Skin of body (tissue), 2 donors: ENCODE data around the gene BCL2. TPM values are rescaled to one million over a fixed set of nuclear protein-coding genes. Genes with fewer than 3 reads are reported as not detected.

Experiments
- DNase-seq: peaks from one replicate; lab custom pipeline; 2025; lab: John Stamatoyannopoulos, UW
- total RNA-seq: library from RNA; depleted of rRNA; stranded (reverse); fragments of >200 nt; gene quantifications from one replicate; pipeline ENCODE4 v1.2.3, GENCODE V29; 2014

BCL2 gene
- total RNA-seq, 1 donor from 2014 or later, result 32.2 TPM

DNA sequence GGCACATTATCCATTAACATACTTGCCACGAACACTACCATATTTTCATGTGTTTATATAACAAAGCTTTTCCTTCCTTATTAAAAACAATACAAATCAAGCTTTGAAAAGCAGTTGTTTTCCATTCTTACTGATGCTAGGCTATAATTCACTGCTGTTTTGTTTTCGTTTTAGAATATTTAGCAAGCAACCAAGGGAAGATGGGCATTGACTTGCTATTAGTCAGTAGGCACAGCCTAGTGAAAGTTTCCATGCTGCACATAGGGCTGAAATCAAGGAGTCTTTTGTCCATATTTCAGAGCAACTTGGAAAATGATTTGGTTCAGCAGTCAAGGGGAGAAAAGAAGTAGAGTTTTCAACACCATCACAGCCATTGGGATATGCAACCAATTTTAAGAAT lies 31.3 kb downstream of the BCL2 start:
- no peak for DNase-seq

DNA sequence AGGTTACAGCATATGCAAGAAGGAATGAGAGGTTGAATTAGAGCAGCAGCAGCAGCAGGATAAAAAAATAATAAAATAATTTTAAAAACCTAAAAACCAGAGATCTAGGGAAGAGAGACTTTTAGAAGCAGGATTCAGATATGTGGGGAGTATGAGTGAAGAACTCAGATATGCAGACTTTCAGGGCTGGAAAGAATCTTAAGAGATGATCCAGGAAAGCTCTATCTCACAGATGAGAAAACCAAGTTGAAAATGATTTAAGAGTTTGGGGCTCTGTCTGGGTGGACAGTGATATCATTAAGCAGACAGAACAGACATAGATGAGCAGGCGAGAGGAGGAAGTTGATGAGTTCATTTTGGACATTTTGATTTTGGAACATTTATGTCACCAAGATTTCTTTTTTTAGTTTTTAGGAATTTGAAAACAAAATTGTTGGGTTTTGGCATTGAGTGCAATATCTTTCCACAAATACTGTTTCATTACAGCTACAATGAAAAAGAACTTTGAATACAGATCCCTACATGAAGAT lies 31.8 kb downstream of the BCL2 start:
- peak; percentile 43 for DNase-seq

DNA sequence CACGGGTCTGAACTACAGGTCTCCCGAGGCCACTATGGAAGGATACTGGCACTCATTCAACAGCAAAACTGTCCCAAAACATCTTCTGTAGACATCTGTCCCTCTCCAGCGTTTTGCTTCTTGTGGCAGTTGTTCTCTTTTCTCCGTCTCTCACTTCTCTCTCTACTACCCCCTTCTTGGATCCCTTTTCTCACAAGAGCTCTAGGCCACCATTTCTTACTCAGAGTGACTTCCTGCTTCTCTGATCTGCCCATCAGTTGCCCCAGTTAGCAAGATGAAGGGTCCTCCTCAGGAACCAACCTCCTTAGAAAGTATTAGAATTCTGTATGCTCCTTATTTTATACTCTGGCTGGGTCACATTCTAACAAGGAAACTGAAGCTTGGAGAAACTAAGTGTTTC lies 32.6 kb downstream of the BCL2 start:
- DNase-seq, result no peak

DNA sequence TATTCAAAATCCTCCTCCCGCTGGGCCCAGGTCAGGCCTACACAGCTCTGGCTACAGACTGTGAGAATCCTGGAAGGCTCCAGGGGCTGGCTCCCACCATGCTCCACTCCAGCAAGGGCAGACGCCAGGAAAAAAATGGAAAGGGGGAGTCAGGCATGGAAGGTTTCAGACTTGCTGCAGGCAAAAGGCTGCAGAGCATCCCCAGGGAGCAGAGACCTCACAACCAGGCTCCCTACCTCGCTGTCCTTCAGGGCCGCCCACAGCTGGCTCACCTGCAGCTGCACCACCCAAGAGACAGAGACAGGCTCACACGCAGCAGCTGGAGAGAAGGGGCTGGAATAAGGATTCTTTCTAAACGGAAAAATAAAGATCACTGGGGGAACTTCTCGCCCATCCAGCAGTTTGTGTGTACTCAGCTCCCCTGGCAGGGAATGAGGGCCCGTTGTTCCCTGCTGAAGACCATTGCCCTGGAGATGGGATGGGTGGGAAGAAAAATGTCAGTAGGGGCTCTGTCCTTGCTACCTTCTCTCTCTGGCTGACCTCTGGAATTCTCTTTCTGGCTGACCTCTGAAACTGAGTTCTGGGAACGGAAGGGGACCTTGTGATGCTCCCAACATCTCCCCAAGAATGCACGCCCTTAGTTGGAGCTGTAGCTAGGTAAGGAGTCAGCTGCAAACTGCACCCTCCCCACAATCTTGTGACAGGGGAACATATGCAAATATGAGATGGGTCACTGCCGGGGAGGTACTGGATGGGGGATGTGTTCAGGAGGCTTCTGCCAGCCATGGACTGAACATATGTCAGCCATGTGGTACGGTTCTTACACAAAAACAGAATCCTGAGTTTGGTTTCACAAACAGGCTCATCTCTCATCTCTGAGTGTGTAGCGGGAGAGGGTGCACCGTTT lies 34.5 kb downstream of the BCL2 start:
- no peak for DNase-seq

DNA sequence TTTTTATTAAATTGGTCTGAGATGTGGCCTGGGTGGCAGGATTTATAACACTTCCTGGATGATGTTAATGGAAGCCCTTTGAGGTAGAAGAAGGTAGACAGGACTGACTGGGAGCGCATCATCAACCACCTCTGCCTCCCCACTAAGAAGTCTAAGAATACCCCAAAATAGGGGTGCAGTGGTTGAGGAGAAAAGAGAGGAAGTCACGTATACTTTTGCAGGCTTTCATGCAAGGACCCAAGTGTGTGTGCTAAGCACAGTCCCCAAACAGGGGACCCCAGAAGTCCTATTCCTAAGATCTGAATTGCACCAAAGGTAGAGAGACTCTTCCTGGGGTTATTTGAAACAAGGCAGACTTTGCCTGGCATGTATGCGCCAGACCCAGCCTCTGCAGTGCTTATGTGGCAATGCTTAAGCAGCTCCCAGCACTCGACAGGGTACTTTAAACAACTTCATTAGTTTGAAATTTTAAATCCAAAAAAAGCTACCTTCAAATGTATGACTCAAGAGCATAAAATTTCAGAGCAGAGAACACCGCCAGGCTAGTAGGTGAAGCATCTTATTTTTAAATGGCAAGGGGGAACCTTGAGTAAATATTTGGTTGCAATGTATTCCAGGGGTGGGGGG lies 35.3 kb downstream of the BCL2 start:
- no peak for DNase-seq

DNA sequence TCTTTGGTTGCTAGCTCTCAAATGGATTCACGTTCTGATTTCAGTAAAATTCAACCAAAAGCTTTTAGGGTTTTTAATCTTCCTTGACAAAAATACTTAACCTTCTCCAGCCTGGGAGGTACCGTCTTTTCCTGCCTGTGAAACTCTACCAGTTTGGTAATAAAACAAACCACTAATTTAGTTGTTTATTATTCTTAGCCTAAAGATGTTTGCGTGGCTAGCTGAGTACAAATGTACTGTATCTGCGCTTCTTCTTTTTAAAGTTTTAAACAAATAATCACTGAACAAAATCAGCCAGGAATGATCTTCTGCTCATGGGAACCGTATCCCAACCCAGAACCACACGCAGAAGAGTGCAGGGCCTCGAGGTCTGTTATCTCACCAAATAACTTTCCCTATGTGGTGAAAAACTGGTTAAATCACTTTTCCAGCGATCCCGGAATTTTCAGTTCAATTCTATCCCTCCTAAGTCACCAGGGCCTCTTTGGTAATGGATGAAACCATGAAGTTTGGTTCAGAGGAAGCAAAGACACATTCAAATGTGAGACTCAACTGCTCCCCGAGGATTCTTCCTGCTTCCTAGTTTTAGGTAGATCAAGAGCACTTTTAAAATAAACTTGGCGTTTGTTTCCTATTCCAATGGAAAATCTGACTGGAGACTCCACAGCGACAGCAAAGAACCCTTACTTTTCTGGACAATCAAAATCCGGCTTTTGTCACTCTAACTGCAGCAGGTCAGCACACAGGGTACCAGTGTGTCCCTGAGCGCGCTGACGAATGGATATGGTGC lies 36.1 kb downstream of the BCL2 start:
- DNase-seq, result no peak

DNA sequence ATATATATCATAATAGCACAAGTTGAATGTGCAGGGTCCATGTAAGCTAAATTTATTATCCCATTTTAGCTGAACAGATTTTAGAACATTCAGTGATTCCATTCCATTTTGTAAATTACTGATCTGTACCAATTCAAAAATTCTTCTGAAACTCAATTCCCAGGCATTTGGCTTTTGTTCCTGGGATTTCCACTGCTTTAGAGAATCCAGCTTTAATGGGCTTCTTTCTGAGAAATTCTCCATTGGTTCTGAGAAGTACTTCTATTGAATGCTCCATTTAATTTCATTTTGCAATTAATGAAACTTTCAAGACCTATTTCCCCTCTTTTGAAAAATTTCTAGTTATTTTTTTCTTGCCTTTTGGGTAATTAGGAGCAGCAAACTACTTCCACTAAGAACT lies 36.8 kb downstream of the BCL2 start:
- no peak for DNase-seq

DNA sequence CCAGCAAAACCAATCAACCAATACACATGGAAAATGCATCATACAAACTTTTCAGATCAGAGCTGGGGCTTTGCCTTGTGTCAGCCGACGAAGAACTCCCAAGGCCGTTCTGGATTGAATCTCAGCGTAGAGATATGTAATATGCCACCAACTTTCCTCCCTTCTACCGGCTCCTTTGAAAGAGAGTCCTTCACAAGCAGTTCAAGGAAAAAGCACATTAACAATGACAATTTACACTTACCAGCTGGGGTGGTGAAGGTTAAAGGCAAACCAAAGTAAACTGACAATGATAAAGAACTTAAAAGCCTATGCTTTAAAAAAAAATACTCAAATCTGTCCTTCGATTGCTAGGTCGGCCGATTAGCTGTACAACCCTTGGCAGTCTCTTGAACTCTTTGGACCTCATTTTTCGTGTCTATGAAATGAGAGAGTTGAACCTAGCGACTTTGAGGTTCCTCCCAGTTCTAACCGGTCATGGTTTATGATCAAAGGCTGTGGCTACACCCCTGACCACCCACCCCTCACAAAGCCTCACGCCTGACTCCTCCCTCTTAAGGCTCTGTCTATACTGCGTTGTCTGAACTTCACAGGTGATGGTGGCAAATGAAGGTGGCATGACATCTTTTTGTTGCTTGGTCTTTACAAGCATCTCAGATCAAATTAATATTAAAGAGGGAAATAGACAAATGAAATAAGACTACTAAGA lies 46.2 kb downstream of the BCL2 start:
- no peak for DNase-seq

DNA sequence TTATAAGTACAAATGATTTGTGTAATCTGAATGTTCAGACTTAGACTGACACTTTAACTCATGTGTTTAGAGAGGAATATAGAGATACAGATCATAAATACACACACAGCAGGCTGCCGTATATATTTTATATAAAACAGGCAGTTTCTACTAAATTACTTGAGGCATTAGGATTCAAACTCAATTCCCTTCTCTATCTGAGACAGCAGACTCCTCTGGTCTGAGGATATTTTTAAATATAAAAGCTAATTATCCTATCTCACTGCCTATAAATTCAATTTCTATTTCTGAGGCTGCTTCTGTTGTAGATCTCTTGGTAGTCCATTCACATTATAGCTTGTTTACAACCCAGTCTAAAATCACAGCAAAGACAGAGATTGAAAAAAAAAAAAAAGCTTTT lies 46.9 kb downstream of the BCL2 start:
- no peak for DNase-seq

DNA sequence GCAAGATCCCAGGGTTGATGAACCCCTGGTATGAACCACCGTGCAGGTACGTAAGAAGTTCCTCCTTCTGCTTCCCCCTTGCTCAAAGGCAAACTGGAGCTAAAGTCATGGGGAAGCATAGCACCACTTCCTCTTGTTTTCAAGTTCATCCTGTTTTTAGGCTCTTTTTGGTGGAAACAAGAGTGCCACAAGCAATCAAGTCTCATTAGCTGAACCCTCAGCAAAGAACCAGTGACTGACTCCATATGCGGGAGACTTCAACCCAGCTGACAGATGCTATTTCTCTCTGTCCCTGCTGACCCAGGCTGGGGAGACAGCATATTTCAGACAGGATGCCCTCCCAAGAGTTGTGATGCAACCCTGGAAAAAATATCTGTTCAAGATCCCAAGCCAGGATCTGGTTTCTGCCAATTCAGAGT lies 47.7 kb downstream of the BCL2 start:
- DNase-seq, result no peak

DNA sequence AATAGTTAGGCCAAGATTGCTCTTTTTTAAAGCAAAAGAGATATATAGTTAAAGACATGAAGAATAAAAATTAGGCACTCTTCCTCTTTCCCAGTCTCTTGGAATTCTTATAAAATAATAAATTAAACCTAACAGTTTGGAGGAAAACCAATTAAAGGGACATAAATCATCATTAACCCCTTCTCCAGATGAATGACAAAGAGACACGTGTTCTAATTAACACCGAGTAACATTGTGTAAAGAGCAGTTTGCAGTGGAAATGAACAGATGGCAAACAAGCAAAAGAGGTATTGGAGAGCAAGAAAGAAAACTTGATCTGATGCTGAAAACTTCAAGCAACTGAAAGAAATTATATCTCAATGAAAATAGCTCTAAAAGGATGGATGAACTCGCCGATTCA lies 48.4 kb downstream of the BCL2 start:
- DNase-seq, result no peak

DNA sequence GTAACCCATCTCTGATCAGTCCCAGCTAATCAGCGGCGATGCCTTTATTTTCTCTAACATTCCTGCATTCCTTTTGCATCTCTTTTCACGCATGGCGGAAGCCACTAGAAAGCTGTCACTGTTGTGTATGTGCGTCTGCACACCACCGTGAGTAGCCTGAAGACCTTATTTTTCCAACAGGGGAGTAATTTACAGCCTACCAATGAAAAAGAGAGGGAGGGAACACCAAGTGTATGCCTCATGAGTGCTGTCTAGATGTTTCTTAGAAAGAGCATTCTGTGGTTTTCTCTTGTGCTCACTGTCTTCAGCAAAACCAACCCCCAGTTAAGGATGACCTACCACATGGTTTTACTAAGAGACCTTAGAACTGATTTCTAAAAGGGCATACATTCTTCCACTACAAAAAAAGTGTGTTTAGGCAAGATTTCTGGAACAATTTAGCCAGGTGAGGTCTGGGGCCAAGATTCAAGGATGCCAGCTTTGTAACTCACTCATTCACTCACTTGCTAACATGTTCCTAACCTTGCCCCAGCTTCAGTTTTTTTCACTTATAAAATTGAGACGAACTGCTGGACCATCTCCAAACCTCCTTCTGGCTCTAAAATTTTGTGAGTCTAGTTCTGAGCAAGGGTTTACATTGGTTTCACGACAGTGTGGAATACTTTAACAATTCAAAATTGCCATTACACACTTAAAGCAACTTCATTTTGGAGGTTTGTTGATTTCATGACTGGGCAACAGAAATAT lies 51.4 kb downstream of the BCL2 start:
- DNase-seq, result no peak

DNA sequence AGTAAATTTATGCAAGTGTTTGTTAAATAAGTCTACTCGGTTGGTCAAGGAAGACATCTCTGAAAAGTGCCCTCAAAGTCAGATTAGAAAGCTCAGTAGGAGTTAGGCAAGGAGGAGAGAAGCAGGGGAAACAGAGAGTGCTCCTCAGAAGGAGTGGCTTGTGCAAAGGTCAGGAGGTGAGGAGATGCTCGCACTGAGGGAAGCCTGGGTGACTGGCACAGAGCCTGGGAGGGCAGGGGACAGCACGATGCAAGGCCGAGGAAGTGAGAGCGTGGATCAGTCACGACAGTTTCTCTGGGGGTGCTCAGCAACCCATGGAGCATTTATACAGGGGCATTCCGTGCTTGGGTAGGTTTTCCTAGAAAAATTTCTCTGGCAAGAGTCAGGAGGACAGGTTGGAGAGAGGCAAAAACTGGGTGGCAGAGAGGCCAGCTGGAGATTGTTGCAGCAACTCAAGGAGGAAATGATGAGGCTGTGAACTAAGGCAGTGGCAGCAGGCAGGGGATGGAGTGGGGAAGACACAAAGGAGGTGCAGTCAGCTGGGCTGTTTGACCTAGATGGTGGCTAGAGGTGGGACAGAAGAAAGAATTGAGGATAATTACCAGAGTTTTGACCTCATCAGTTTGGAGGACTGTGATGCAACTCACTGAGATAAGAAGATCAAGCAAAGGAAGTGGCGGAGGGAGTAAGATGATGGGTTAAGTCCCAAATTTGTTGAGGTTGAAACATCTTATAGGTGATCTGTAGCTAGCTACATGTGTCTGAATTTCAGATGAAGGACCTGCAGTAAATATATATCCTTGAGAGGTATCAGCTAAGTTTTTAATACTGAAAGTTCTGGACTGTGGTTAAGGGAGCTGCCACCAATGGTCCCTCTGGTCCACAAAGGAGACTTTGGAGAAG lies 52.4 kb downstream of the BCL2 start:
- DNase-seq, result no peak

DNA sequence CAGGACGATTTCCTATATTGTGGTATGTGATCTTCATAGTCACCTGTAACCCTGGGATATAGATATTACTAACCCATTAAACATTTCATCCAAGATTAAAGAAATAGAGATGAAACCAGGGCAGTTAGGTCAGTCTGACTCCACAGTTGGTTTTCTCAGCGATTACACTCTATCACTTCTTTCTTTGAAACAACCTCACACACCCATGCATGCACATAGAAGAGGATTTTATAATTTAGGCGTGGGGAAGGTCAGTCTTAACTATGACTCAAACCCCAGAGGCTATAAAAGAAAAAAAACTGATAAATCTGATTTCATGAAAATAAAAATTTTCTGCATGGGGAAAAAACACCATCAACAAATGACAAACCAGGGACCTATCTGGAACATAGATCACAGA lies 54.2 kb downstream of the BCL2 start:
- no peak for DNase-seq

DNA sequence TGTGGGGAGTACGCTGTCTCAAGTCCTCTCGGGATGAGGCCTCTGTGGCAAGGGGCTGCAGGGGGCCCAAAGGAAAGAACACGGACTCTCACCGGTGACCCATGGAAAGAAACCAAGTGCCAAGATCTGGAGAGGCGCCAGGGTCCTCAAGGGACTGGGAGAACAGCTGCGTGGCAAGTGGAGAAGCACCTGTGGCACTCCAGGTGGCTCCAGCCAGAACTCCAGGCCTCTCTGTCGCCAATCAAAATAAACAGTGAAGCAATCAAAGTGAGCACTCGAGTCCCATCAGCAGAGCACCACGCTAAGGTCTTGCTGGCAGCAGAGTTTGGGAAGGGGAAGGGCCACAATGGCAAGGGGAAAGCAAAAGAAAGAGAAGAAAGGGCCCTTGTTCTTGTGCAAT lies 54.7 kb downstream of the BCL2 start:
- DNase-seq, result no peak

DNA sequence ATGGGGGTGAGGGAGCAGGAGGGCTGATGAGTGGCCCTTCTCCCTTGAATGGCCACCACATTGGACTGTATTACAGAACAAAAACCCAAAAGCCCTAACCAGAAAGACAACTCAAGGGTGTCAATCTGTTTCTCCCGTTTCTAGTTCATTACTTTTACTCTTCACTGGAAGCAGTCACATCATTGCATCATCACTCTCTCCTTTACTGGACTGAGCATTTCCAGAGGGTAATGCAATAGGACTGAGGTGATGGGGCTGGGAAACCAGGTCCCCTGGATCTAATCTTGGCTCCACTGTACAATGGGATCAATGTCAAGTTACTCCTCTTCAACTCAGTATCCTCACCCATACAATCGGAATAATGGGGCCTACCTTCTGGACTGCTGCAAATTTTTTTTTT lies 56.1 kb downstream of the BCL2 start:
- DNase-seq, result no peak

DNA sequence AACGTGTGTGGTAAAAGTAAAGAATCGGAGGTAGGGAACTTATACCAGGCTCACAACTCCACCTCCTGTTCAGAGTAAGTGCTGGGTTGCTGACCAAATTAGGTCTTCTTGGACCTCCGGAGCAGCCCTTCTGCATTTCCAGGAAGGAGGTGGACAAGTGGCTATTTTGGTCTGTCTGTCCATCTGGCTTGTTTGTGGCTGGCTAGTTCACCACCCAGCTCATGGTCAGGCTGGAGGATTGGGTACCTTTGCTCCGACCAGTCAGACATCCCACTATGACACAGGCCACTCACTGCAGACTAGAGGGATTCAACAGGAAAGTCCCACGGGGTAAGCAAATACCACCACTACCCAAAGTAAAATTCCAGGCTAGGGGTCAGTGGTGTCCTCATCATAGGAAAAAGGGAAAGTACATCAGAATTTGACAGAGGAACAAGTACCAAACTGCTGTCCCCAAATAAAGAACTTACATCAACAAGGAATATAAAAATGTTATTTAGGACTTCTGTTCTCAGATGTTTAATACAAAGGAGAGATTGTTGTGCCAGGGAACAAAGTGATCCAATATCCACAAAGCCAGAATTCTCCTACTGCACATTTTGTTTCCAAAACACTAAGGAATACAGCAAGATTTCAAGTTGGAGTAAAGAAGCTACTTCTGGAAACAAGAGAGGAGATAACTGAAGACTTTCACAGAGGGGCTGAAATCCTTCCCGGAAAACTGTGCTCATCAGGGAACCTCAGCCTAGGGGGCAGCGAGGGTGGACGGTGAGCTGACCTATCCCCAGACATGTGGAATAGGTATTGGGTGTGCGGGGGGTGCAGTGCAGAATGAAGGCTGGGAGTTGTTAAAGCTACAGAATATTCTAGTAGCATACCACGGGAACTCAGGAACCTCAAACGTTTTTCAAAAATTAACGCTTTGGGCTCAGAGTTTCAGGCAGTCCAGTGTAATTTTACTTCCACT lies 56.9 kb downstream of the BCL2 start:
- DNase-seq, result no peak

DNA sequence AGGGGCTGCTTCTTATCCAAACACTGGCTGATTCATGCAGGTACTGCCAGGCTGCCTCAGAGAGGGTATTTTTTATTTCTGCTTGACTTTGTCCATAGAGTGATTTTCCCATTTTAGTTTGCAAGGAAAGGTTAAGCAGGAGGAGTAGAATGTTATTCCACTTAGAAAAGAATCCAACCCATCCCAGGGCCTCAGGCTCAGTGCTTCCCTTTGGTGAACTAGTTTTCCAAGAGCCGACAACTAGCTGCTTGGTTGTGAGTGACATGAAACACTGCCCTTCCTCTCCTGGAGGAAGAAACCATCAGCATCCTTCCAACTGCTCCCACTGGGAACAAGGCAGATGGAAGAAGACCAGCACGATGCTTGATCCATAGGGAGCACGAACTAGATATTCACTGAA lies 58.5 kb downstream of the BCL2 start:
- DNase-seq, result no peak
